H1 (cell line): ENCODE measurements around the gene PTGES. TPM values are rescaled to one million over a fixed set of nuclear protein-coding genes. Genes with fewer than 3 reads are reported as not detected.

Source experiments
- CTBP2 ChIP-seq: IDR thresholded peaks from 2 replicates; pipeline ENCODE4 v1.7.0; 2011; ENCODE audit warnings: borderline replicate concordance, mild to moderate bottlenecking, moderate library complexity, mixed read lengths, low read length; ENCODE audit not compliant: insufficient read depth, insufficient read length
- GABPA ChIP-seq: IDR thresholded peaks from 2 replicates; pipeline ENCODE4 v1.6.1; 2011; ENCODE audit warnings: mild to moderate bottlenecking, low read length, moderate library complexity, borderline replicate concordance; ENCODE audit not compliant: insufficient read depth
- HDAC2 ChIP-seq, 2 experiments: fragments of 300-600 bp in 1 of 2; sonication (generic) in 1 of 2; IDR thresholded peaks; 2 replicates each; pipeline ENCODE4 v1.6.1; 2011 to 2012; ENCODE audit warnings: low read depth in 2 of 2, low read length in 2 of 2, mild to moderate bottlenecking in 2 of 2, moderate library complexity in 2 of 2, borderline replicate concordance in 1 of 2, inconsistent platforms in 1 of 2
- POLR2AphosphoS5 ChIP-seq: IDR thresholded peaks from 2 replicates; pipeline ENCODE4 v1.6.1; 2011; ENCODE audit warnings: low read depth, low read length
- RBBP5 ChIP-seq: IDR thresholded peaks from 2 replicates; pipeline ENCODE4 v1.7.1; 2012; ENCODE audit warnings: low read depth, mild to moderate bottlenecking, inconsistent platforms, low read length, moderate library complexity, borderline replicate concordance
- RFX5 ChIP-seq: IDR thresholded peaks from 2 replicates; pipeline ENCODE4 v1.6.1; 2011; ENCODE audit warnings: low read depth, low read length, improper control_type of control experiment, borderline replicate concordance
- SP2 ChIP-seq: IDR thresholded peaks from 2 replicates; pipeline ENCODE4 v1.6.1; 2012; ENCODE audit warnings: mild to moderate bottlenecking, low read length, inconsistent platforms
- polyA plus RNA-seq, 7 experiments: library from polyadenylated mRNA; depleted of rRNA in 3 of 7; stranded (reverse) in 5 of 7; unstranded in 2 of 7; fragments of >200 nt in 5 of 7; fragments of 200-250 nt in 2 of 7; gene quantifications; 1 replicate in 5 of 7; 2 replicates in 1 of 7; 4 replicates in 1 of 7; pipeline versions ENCODE4 v1.2.1 to v1.2.3, GENCODE V29; 2011 to 2013; ENCODE audit warnings: missing spikeins in 2 of 7, mixed read lengths in 2 of 7
- total RNA-seq: library from RNA; stranded (reverse); fragmentation: NEBNext Ultra II Directional; extraction: Animal tissue kit (Norgen Biotek cat#: 25700); gene quantifications from 2 replicates; pipeline ENCODE4 v1.2.1, GENCODE V29; 2021
- TF ChIP-seq, protein P1 (sequence below): fragments of 300-600 bp; sonication (generic); IDR thresholded peaks from 2 replicates; pipeline ENCODE4 v1.7.1; 2012; ENCODE audit warnings: low read length, moderate library complexity, mild to moderate bottlenecking, inconsistent platforms; ENCODE audit not compliant: insufficient replicate concordance
- TF ChIP-seq, protein P2 (sequence below): IDR thresholded peaks from 2 replicates; pipeline ENCODE4 v1.6.1; 2011; ENCODE audit warnings: low read depth, mild to moderate bottlenecking, low read length; ENCODE audit not compliant: insufficient read depth

PTGES gene
- total and polyA plus RNA-seq, 2 of the 8 experiments (the other 6 are each of a cell fraction or from before 2014, with no cell fraction given), result 3.2 to 5.1 TPM

DNA sequence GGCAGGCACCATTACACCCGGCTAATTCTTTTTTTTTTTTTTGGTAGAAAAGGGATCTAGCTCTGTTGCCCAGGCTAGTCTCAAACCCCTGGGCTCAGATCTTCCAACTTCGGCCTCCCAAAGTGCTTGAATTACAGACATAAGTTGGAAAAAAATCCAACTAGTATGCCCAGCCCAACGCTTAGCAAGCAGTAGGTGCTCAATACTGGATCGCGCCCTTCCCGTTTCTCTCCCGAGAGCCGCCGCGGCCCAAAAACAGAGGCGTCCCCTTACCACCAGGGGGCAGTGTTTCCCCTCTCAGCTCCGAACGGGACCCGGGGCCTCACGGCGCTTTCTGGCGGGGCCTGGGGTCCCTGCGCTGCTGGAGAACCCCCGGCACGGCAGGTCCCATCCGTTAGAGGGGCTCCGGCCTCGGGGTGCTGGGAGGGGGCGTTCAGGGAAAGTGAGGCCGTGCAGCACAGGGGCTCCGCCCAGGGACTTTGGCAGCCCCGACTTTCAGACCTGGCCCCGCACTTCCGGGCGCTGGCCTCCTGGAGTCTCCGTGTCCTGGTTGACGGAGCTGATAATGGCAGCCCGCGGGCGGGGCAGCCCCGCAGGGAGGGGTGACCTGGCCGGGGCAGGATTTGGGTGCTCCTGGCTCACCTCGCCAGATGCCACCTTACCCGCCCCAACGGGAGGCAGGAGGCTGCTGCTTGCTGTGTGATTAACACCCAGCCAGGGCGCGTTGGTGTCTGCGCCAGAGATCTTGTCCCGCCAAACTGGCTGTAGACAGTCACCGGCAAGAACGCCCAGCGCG lies 15.2 kb downstream of the PTGES start (continued):
- TF ChIP-seq CTBP2 (no peak), GABPA (no peak), SP2 (no peak), POLR2AphosphoS5 (no peak), HDAC2 (IDR thresholded peaks at IDR 0.05; ENCODE audit: borderline replicate concordance in 1 of 2, low read depth in 2 of 2, low read length in 2 of 2) (no peak), RFX5 (no peak), RBBP5 (no peak)
- TF ChIP-seq, protein P1, sequence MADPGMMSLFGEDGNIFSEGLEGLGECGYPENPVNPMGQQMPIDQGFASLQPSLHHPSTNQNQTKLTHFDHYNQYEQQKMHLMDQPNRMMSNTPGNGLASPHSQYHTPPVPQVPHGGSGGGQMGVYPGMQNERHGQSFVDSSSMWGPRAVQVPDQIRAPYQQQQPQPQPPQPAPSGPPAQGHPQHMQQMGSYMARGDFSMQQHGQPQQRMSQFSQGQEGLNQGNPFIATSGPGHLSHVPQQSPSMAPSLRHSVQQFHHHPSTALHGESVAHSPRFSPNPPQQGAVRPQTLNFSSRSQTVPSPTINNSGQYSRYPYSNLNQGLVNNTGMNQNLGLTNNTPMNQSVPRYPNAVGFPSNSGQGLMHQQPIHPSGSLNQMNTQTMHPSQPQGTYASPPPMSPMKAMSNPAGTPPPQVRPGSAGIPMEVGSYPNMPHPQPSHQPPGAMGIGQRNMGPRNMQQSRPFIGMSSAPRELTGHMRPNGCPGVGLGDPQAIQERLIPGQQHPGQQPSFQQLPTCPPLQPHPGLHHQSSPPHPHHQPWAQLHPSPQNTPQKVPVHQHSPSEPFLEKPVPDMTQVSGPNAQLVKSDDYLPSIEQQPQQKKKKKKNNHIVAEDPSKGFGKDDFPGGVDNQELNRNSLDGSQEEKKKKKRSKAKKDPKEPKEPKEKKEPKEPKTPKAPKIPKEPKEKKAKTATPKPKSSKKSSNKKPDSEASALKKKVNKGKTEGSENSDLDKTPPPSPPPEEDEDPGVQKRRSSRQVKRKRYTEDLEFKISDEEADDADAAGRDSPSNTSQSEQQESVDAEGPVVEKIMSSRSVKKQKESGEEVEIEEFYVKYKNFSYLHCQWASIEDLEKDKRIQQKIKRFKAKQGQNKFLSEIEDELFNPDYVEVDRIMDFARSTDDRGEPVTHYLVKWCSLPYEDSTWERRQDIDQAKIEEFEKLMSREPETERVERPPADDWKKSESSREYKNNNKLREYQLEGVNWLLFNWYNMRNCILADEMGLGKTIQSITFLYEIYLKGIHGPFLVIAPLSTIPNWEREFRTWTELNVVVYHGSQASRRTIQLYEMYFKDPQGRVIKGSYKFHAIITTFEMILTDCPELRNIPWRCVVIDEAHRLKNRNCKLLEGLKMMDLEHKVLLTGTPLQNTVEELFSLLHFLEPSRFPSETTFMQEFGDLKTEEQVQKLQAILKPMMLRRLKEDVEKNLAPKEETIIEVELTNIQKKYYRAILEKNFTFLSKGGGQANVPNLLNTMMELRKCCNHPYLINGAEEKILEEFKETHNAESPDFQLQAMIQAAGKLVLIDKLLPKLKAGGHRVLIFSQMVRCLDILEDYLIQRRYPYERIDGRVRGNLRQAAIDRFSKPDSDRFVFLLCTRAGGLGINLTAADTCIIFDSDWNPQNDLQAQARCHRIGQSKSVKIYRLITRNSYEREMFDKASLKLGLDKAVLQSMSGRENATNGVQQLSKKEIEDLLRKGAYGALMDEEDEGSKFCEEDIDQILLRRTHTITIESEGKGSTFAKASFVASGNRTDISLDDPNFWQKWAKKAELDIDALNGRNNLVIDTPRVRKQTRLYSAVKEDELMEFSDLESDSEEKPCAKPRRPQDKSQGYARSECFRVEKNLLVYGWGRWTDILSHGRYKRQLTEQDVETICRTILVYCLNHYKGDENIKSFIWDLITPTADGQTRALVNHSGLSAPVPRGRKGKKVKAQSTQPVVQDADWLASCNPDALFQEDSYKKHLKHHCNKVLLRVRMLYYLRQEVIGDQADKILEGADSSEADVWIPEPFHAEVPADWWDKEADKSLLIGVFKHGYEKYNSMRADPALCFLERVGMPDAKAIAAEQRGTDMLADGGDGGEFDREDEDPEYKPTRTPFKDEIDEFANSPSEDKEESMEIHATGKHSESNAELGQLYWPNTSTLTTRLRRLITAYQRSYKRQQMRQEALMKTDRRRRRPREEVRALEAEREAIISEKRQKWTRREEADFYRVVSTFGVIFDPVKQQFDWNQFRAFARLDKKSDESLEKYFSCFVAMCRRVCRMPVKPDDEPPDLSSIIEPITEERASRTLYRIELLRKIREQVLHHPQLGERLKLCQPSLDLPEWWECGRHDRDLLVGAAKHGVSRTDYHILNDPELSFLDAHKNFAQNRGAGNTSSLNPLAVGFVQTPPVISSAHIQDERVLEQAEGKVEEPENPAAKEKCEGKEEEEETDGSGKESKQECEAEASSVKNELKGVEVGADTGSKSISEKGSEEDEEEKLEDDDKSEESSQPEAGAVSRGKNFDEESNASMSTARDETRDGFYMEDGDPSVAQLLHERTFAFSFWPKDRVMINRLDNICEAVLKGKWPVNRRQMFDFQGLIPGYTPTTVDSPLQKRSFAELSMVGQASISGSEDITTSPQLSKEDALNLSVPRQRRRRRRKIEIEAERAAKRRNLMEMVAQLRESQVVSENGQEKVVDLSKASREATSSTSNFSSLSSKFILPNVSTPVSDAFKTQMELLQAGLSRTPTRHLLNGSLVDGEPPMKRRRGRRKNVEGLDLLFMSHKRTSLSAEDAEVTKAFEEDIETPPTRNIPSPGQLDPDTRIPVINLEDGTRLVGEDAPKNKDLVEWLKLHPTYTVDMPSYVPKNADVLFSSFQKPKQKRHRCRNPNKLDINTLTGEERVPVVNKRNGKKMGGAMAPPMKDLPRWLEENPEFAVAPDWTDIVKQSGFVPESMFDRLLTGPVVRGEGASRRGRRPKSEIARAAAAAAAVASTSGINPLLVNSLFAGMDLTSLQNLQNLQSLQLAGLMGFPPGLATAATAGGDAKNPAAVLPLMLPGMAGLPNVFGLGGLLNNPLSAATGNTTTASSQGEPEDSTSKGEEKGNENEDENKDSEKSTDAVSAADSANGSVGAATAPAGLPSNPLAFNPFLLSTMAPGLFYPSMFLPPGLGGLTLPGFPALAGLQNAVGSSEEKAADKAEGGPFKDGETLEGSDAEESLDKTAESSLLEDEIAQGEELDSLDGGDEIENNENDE, result no peak
- TF ChIP-seq, protein P2, sequence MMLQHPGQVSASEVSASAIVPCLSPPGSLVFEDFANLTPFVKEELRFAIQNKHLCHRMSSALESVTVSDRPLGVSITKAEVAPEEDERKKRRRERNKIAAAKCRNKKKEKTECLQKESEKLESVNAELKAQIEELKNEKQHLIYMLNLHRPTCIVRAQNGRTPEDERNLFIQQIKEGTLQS, result no peak
